Measurements from ENCODE around the gene CSNK1G2.

GRCh38 chr19:1956122-1956494 lies 15.1 kb downstream of the CSNK1G2 start:
- TF ChIP-seq POLR2A (IDR thresholded peaks at IDR 0.05) = no peak
- TF ChIP-seq CTCF (IDR thresholded peaks at IDR 0.05 in 4 of 5, conservative IDR thresholded peaks at IDR 0.05 in 1 of 5) = no peak

Measured in gastrocnemius medialis (tissue), 4 donors.